MM.1S (cell line): ENCODE measurements around the gene HDGF.

Experiments used
- DNase-seq: peaks from one replicate; pipeline ENCODE4 v3.0.0-alpha.2; 2015
- H2AFZ ChIP-seq: fragments of 300-600 bp; sonication (generic); 2 replicates; pipeline ENCODE4 v1.6.0; 2016; ENCODE audit warnings: antibody characterized with exemption, low read length
- H3F3A ChIP-seq: fragments of 300-600 bp; sonication (generic); 2 replicates; pipeline ENCODE4 v1.6.1; 2016; ENCODE audit warnings: mild to moderate bottlenecking, antibody characterized with exemption, low read length, moderate library complexity, mixed read lengths; ENCODE audit not compliant: insufficient read depth
- H3K27ac ChIP-seq: fragments of 300-600 bp; sonication (generic); 2 replicates; pipeline ENCODE4 v1.5.1; 2016; ENCODE audit warnings: mild to moderate bottlenecking, low read length
- H3K27me3 ChIP-seq: fragments of 300-600 bp; sonication (generic); replicated peaks from 2 replicates; pipeline ENCODE4 v1.6.0; 2016; ENCODE audit warnings: low read length; ENCODE audit not compliant: insufficient read depth
- H3K36me3 ChIP-seq: fragments of 300-600 bp; sonication (generic); replicated peaks from 2 replicates; pipeline ENCODE4 v1.6.1; 2016; ENCODE audit warnings: mild to moderate bottlenecking, low read length, mixed read lengths; ENCODE audit not compliant: insufficient read depth
- H3K4me1 ChIP-seq: fragments of 300-600 bp; sonication (generic); 2 replicates; pipeline ENCODE4 v1.6.1; 2016; ENCODE audit warnings: low read length, mixed read lengths
- H3K4me2 ChIP-seq: fragments of 300-600 bp; sonication (generic); 2 replicates; pipeline ENCODE4 v1.6.0; 2016; ENCODE audit warnings: low read depth, low read length
- H3K4me3 ChIP-seq: fragments of 300-600 bp; sonication (generic); 2 replicates; pipeline ENCODE4 v1.5.1; 2016; ENCODE audit warnings: low read length, mixed read lengths
- H3K79me2 ChIP-seq: fragments of 300-600 bp; sonication (generic); 2 replicates; pipeline ENCODE4 v1.6.1; 2016; ENCODE audit warnings: mixed run types, low read length, mixed read lengths
- H3K9ac ChIP-seq: fragments of 300-600 bp; sonication (generic); 2 replicates; pipeline ENCODE4 v1.6.1; 2016; ENCODE audit warnings: low read length, mixed read lengths
- H3K9me2 ChIP-seq: fragments of 300-600 bp; sonication (generic); replicated peaks from 2 replicates; pipeline ENCODE4 v1.6.1; 2016; ENCODE audit warnings: mild to moderate bottlenecking, low read length, mixed read lengths; ENCODE audit not compliant: insufficient read depth
- H3K9me3 ChIP-seq: fragments of 300-600 bp; sonication (generic); replicated peaks from 2 replicates; pipeline ENCODE4 v1.6.1; 2016; ENCODE audit warnings: mild to moderate bottlenecking, low read length, mixed read lengths; ENCODE audit not compliant: insufficient read depth
- H4K20me1 ChIP-seq: fragments of 300-600 bp; sonication (generic); 2 replicates; pipeline ENCODE4 v1.6.1; 2016; ENCODE audit warnings: mild to moderate bottlenecking, low read length, moderate library complexity, mixed read lengths; ENCODE audit not compliant: insufficient read depth
- EZH2 ChIP-seq: fragments of 300-600 bp; sonication (generic); optimal IDR thresholded peaks from 2 replicates; pipeline ENCODE3; 2017; ENCODE audit warnings: low read depth, mild to moderate bottlenecking, antibody characterized with exemption, low read length, mixed read lengths
- EZH2phosphoT487 ChIP-seq: fragments of 300-600 bp; sonication (generic); IDR thresholded peaks from 2 replicates; pipeline ENCODE4 v1.6.1; 2018; ENCODE audit warnings: antibody characterized with exemption, low read length
- TF ChIP-seq, protein P1 (sequence below): fragments of 300-600 bp; sonication (generic); IDR thresholded peaks from 2 replicates; pipeline ENCODE4 v1.5.1; 2016; ENCODE audit warnings: antibody characterized with exemption, low read length, mixed read lengths

Gene HDGF

DNA sequence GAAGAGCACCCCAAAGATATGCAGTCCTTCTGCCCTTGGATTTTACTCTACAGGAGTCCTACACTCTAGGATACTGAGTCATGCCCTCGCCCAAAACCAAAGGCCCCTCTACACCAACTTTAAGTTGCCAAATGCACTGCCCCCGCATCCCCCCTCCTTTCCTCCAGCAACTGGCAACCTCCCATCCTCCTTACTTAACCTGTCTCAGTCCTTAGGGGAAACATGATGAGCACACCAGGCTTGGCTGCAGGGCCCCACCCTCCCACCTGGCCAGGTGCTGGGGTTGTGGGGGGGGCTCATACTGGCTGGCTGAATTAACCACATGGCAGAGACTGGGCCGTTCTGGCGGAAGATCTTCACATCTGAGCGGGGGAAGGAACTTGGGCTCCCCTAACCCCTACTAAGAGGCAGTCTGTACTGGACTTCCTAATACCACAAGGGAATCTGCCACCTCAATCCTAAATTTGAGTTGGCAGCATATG, 1.2 kb downstream of the HDGF start:
- Histone ChIP-seq H3K79me2 (peaks cover 76% of the 10 kb centered on the region), H3K36me3 (no peaks in the 10 kb centered on the region), H3F3A (peaks cover 36% of the 10 kb centered on the region), H3K9me2 (no peaks in the 10 kb centered on the region), H3K27me3 (no peaks in the 10 kb centered on the region), H3K4me3 (peak overlapping the region; percentile 86), H3K9ac (peak overlapping the region; percentile 88), H3K4me1 (peaks cover 43% of the 10 kb centered on the region), H3K27ac (peak overlapping the region; percentile 73), H2AFZ (peak overlapping the region; percentile 32; the same call in 1 of the 2 replicates), H3K9me3 (no peaks in the 10 kb centered on the region), H4K20me1 (no peaks in the 10 kb centered on the region), H3K4me2 (peak overlapping the region; percentile 81)
- TF ChIP-seq EZH2 (no peak), EZH2phosphoT487 (no peak)
- TF ChIP-seq, protein P1, sequence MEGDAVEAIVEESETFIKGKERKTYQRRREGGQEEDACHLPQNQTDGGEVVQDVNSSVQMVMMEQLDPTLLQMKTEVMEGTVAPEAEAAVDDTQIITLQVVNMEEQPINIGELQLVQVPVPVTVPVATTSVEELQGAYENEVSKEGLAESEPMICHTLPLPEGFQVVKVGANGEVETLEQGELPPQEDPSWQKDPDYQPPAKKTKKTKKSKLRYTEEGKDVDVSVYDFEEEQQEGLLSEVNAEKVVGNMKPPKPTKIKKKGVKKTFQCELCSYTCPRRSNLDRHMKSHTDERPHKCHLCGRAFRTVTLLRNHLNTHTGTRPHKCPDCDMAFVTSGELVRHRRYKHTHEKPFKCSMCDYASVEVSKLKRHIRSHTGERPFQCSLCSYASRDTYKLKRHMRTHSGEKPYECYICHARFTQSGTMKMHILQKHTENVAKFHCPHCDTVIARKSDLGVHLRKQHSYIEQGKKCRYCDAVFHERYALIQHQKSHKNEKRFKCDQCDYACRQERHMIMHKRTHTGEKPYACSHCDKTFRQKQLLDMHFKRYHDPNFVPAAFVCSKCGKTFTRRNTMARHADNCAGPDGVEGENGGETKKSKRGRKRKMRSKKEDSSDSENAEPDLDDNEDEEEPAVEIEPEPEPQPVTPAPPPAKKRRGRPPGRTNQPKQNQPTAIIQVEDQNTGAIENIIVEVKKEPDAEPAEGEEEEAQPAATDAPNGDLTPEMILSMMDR, result no peak
- DNase-seq, result peak; percentile 85

DNA sequence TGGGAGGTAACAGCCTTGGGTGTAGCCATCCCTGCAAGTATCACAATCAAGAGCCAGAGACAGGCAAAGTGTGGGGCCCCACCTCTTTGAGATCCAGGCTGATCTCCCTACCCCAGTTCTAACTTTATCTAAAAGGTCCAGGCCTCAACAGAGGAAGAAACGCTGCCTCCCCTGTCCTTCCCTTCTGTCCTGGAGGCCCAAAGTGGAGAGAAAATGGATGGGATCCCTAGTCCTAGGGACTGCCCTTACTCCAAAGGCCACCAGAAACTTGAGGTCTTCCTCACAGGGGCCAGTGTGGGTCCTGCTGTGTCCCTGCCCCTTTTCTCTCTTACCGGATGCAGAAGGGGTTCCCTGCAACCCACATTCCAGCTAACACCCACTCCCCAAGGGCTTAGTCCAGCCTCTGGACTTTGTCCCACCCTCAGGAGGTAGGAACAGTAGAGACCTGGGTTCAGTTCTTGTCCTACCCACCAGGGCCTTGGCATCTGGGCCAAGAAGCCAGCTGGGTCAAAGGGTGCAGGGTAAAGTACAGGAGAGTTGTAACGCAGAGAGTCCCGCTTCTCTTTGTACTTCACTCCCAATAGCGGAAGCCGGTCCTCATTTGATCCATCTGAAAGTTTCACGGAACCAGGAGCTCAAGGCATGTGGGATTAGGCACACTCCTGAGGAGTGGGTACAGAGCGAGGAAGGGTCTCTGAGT, 1.9 kb downstream of the HDGF start:
- H3K9ac ChIP-seq, result peak overlapping the region; percentile 88
- no peak for DNase-seq
- H3K9me2 ChIP-seq, result no peaks in the 10 kb centered on the region
- peaks cover 43% of the 10 kb centered on the region for H3K4me1 ChIP-seq
- peak overlapping the region; percentile 86 for H3K4me3 ChIP-seq
- H3K27ac ChIP-seq, result peak overlapping the region; percentile 73
- no peaks in the 10 kb centered on the region for H4K20me1 ChIP-seq
- H3K79me2 ChIP-seq, result peaks cover 83% of the 10 kb centered on the region
- TF ChIP-seq, protein P1, result no peak
- TF ChIP-seq EZH2 (no peak), EZH2phosphoT487 (no peak)
- H3K36me3 ChIP-seq, result no peaks in the 10 kb centered on the region
- H2AFZ ChIP-seq, result no peak overlapping the region
- peak overlapping the region; percentile 81 for H3K4me2 ChIP-seq
- H3K27me3 ChIP-seq, result no peaks in the 10 kb centered on the region
- no peaks in the 10 kb centered on the region for H3K9me3 ChIP-seq
- peaks cover 42% of the 10 kb centered on the region for H3F3A ChIP-seq

DNA sequence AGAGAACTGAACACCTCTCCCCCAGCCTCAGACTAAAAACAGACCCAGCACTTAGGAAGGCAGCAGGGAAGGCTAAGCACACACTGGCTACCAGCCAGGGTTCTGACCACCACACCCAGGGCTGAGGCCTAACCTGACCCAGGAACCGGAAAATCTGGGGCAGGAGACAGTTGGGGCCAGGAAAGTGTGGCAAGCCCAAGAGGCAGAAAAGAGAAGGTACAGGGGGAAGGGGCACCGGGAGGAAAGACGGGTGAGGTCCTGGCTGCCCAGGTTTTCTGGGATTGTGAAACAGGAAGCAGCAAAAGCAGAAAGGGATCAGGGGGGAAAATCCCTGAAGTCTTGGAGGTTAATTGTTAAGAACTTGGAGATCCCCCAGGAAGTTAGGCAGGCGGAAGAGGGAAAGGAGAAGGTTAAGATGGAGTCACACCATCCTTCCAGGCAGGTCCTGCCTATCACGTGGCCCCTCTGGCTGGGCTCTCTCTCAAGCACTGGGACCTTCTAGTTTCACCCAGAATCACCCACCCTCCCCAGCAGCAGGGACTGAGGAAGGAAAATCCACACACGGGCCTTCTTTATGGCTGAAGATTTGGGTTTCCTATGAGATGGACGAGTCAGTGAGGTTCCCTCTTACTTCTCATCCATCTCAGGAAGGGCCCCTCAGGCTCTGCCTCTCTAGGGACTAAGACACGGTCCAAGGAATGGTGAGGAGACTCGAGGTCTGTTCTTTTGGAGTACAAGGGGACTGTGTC, 2.6 kb downstream of the HDGF start:
- Histone ChIP-seq H3K79me2 (peaks cover 88% of the 10 kb centered on the region), H2AFZ (no peak overlapping the region), H3K4me1 (peaks cover 43% of the 10 kb centered on the region), H3K4me3 (peak overlapping the region; percentile 86), H3K9me2 (no peaks in the 10 kb centered on the region), H3K27ac (peak overlapping the region; percentile 73), H3K9ac (peak overlapping the region; percentile 88), H3K4me2 (peak overlapping the region; percentile 81), H4K20me1 (no peaks in the 10 kb centered on the region), H3K27me3 (no peaks in the 10 kb centered on the region), H3F3A (peaks cover 47% of the 10 kb centered on the region), H3K9me3 (no peaks in the 10 kb centered on the region), H3K36me3 (no peaks in the 10 kb centered on the region)
- no peak for DNase-seq
- no peak for TF ChIP-seq EZH2
- TF ChIP-seq, protein P1, result no peak
- TF ChIP-seq EZH2phosphoT487, result no peak
